ENCODE measurements around the gene INPP4A. TPM values are rescaled to one million over a fixed set of nuclear protein-coding genes. Genes with fewer than 3 reads are reported as not detected.

INPP4A gene
- total and polyA plus RNA-seq, 2 of the 13 experiments (the other 11 are each of a cell fraction or from before 2014, with no cell fraction given) = 10.1 to 10.9 TPM

DNA sequence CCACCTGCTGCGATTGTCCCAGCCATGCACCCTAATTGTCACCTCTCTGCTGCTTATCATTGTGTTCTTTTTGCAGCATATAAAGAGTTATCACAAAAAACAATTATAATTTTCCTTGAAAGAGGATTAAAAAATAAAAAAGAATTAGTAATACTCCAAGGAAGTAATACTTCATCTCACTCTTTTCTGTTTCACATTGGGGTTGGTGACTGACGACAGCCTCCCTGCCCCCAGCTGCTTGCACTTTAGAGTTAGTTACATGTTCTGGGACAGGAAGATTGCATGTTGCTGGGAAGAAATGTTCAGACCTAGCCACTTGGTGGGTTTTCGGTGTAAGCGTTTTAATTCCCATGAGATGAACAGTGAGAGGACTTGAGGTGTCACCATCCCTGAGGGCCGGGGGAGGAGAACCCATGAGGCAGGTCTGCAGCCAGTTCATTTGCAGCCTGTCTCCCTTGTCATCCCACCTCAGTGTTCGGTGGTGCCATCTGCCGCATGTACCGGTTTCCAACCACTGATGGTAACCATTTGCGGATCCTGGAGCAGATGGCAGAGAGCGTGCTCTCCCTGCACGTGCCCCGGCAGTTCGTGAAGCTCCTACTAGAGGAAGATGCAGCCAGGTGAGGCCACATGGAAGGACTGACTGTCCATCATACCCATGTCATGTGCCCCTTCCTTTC is 94.5 kb downstream of the INPP4A start (continued):
- TF ChIP-seq NFKBIZ (CRISPR knock-in tag; IDR thresholded peaks at IDR 0.05) = no peak

DNA sequence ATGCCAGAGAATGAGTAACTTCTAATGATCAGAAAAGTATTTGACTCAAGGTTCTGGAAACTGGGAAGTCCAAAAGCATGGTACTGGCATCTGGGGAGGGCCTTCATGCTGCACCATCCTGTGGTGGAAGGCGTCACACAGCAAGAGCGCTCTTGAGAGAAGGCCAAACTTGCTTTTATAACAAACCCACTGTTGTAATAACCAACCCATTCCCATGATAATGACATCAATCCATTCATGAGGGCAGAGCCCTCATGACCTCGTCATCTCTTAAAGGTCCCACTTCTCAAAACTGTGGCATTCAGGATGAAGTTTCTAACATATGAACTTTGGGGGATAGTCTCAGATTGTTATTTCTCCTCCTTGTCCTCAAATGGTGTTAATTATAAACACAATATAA is 95.9 kb downstream of the INPP4A start:
- Histone ChIP-seq H3K4me1 (ENCODE audit: insufficient read depth, low read length) (no peaks in the 10 kb centered on the region), H3K27me3 (ENCODE audit: control insufficient read depth in 1 of 2, insufficient read depth in 2 of 2, low read length in 2 of 2) (no peaks in the 10 kb centered on the region), H2AFZ (ENCODE audit: low read length) (no peak overlapping the region), H3K79me2 (ENCODE audit: insufficient read depth, low read length) (no peaks in the 10 kb centered on the region), H3K36me3 (replicated peaks in 1 of 2; ENCODE audit: control insufficient read depth in 1 of 2, insufficient read depth in 2 of 2, low read length in 2 of 2) (peaks cover 10 to 31% of the 10 kb centered on the region in 2 experiments; a peak in 4 of 5 replicates), H3K9me3 (ENCODE audit: low read length) (no peaks in the 10 kb centered on the region), H3K9ac (ENCODE audit: insufficient read depth, low read depth, low read length) (no peak overlapping the region), H3K4me2 (ENCODE audit: low read depth, low read length) (no peak overlapping the region), H3K27ac (ENCODE audit: extremely low read length, insufficient read depth, low read length) (no peak overlapping the region), H4K20me1 (ENCODE audit: insufficient read depth, low read length) (no peaks in the 10 kb centered on the region), H3K4me3 (replicated peaks in 1 of 3; ENCODE audit: insufficient read depth in 1 of 3, low read depth in 2 of 3, low read length in 3 of 3) (no peak overlapping the region)
- ATAC-seq (no peak), DNase-seq (ENCODE audit: low spot score) (no peak), FAIRE-seq (peak; percentile 8)
- 100% methylated on average over 3 of the region's 3 CpGs for WGBS (ENCODE audit: low lambda C conversion rate)
- CTCF ChIA-PET (ENCODE audit: low intra/inter-chr PET ratio, low total read pairs) = no interaction called here
- no TSS peak for BruUV-seq (replicated peaks)
- in situ Hi-C loops (cut with HindIII; ENCODE audit: extremely low pct_ligation_motif_present, low pct_unique_long_range_greater_than_20kb) (no loop called here), intact Hi-C loops (cut with micrococcal nuclease; ENCODE audit: unreplicated experiment) (no loop called here)
- POLR2A ChIA-PET = no interaction called here
- TF ChIP-seq ZNF143 (CRISPR knock-in tag; IDR thresholded peaks at IDR 0.05) (no peak), ZFX (CRISPR knock-in tag; IDR thresholded peaks at IDR 0.05; ENCODE audit: low read depth) (no peak), NCOA5 (CRISPR knock-in tag; IDR thresholded peaks at IDR 0.05) (no peak), ZNF552 (CRISPR knock-in tag; IDR thresholded peaks at IDR 0.05; ENCODE audit: borderline replicate concordance) (no peak)
- TF ChIP-seq, protein P1, sequence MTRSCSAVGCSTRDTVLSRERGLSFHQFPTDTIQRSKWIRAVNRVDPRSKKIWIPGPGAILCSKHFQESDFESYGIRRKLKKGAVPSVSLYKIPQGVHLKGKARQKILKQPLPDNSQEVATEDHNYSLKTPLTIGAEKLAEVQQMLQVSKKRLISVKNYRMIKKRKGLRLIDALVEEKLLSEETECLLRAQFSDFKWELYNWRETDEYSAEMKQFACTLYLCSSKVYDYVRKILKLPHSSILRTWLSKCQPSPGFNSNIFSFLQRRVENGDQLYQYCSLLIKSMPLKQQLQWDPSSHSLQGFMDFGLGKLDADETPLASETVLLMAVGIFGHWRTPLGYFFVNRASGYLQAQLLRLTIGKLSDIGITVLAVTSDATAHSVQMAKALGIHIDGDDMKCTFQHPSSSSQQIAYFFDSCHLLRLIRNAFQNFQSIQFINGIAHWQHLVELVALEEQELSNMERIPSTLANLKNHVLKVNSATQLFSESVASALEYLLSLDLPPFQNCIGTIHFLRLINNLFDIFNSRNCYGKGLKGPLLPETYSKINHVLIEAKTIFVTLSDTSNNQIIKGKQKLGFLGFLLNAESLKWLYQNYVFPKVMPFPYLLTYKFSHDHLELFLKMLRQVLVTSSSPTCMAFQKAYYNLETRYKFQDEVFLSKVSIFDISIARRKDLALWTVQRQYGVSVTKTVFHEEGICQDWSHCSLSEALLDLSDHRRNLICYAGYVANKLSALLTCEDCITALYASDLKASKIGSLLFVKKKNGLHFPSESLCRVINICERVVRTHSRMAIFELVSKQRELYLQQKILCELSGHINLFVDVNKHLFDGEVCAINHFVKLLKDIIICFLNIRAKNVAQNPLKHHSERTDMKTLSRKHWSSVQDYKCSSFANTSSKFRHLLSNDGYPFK (CRISPR knock-in tag; IDR thresholded peaks at IDR 0.05; ENCODE audit: borderline replicate concordance) = no peak
- TF ChIP-seq, protein P2, sequence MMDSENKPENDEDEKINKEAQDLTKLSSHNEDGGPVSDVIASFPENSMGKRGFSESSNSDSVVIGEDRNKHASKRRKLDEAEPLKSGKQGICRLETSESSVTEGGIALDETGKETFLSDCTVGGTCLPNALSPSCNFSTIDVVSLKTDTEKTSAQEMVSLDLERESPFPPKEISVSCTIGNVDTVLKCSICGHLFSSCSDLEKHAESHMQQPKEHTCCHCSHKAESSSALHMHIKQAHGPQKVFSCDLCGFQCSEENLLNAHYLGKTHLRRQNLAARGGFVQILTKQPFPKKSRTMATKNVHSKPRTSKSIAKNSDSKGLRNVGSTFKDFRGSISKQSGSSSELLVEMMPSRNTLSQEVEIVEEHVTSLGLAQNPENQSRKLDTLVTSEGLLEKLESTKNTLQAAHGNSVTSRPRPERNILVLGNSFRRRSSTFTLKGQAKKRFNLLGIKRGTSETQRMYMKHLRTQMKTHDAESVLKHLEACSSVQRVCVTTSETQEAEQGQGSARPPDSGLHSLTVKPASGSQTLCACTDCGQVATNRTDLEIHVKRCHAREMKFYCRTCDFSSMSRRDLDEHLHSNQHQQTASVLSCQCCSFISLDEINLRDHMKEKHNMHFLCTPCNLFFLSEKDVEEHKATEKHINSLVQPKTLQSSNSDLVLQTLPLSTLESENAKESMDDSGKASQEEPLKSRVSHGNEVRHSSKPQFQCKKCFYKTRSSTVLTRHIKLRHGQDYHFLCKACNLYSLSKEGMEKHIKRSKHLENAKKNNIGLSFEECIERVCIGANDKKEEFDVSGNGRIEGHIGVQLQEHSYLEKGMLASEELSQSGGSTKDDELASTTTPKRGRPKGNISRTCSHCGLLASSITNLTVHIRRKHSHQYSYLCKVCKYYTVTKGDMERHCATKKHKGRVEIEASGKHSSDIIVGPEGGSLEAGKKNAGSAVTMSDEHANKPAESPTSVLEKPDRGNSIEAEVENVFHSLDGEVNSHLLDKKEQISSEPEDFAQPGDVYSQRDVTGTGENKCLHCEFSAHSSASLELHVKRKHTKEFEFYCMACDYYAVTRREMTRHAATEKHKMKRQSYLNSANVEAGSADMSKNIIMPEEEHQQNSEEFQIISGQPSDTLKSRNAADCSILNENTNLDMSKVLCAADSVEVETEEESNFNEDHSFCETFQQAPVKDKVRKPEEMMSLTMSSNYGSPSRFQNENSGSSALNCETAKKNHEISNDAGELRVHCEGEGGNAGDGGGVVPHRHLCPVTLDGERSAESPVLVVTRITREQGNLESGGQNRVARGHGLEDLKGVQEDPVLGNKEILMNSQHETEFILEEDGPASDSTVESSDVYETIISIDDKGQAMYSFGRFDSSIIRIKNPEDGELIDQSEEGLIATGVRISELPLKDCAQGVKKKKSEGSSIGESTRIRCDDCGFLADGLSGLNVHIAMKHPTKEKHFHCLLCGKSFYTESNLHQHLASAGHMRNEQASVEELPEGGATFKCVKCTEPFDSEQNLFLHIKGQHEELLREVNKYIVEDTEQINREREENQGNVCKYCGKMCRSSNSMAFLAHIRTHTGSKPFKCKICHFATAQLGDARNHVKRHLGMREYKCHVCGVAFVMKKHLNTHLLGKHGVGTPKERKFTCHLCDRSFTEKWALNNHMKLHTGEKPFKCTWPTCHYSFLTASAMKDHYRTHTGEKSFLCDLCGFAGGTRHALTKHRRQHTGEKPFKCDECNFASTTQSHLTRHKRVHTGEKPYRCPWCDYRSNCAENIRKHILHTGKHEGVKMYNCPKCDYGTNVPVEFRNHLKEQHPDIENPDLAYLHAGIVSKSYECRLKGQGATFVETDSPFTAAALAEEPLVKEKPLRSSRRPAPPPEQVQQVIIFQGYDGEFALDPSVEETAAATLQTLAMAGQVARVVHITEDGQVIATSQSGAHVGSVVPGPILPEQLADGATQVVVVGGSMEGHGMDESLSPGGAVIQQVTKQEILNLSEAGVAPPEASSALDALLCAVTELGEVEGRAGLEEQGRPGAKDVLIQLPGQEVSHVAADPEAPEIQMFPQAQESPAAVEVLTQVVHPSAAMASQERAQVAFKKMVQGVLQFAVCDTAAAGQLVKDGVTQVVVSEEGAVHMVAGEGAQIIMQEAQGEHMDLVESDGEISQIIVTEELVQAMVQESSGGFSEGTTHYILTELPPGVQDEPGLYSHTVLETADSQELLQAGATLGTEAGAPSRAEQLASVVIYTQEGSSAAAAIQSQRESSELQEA (CRISPR knock-in tag; IDR thresholded peaks at IDR 0.05; ENCODE audit: not compliant biosample characterization) = no peak
- TF ChIP-seq, protein P3, sequence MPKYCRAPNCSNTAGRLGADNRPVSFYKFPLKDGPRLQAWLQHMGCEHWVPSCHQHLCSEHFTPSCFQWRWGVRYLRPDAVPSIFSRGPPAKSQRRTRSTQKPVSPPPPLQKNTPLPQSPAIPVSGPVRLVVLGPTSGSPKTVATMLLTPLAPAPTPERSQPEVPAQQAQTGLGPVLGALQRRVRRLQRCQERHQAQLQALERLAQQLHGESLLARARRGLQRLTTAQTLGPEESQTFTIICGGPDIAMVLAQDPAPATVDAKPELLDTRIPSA (CRISPR knock-in tag; IDR thresholded peaks at IDR 0.05; ENCODE audit: borderline replicate concordance) = no peak
